Measurements from ENCODE around the gene NR2E1. TPM values are rescaled to one million over a fixed set of nuclear protein-coding genes. Genes with fewer than 3 reads are reported as not detected.
A peak's percentile ranks its signal among the peaks of the same experiment; 100 is the strongest.

Gene NR2E1
- total RNA-seq, 1 donor from 2014 or later: 1.0 TPM

DNA sequence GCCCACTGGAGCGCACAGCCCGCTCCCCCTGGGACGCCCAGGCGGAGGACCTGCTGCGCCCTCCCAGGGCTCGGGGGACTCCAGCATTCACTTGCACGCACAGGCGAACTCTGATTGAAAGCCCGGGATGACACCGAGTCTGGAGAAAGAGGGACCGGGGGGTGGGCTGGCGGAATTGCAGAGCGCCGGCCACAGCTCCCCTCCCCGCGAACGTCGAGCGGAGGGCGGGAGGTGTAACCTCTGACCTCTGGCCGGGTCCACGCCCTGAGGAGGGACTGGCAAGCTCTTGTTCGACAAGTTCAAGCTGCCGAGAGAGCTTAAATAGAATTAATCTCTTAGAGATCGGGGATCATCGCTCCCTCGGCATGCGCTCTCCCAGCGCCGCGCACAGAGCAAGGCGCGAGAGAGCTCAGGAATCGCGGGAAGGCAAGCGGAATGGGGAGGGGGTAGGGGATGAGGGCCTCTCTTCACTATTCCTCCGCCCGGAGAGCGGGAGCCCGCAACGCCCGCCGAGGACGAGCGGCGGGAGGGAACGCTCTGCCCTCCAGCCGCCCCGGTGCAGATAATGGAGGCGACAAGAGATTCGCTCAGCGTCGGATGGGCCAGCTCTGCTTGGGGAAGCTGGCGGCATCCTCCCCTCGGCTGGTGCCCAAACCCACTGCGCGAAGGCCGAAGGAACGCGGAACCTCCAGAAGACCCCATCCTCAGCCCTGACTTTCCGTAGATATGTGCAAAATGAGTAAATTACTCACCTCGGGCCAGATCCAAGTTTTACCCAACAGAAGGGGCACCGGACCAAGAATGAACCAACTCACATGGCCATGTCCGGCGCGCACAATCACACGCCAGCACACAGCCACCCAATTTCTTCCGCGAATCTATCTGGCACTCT lies 761 bp upstream of the NR2E1 start:
- Histone ChIP-seq H3K27ac (no peak overlapping the region), H4K20me1 (ENCODE audit: low read depth) (peaks cover 84% of the 10 kb centered on the region), H2AFZ (replicated peaks) (peak overlapping the region; percentile 1), H3K79me2 (ENCODE audit: low read depth) (no peaks in the 10 kb centered on the region), H3K4me3 (peak overlapping the region; percentile 42), H3K4me1 (peaks cover 89% of the 10 kb centered on the region), H3F3A (ENCODE audit: low read depth) (peaks cover 58% of the 10 kb centered on the region), H3K27me3 (peaks cover 100% of the 10 kb centered on the region), H3K9ac (no peak overlapping the region), H3K4me2 (peak overlapping the region; percentile 83), H3K36me3 (no peaks in the 10 kb centered on the region), H3K9me3 (ENCODE audit: low read depth) (no peaks in the 10 kb centered on the region)
- peaks cover 94% of the 10 kb centered on the region for H3K27me3 Mint-ChIP-seq (ENCODE audit: insufficient read depth, low read depth)
- H3K4me1 Mint-ChIP-seq: peaks cover 46% of the 10 kb centered on the region
- peaks cover 2% of the 10 kb centered on the region for H3K9me3 Mint-ChIP-seq
- H3K27ac Mint-ChIP-seq: no peak overlapping the region
- TF ChIP-seq EZH2 (IDR thresholded peaks at IDR 0.05): peak; percentile 74
- no peak for TF ChIP-seq CTCF (IDR thresholded peaks at IDR 0.05)
- peak; percentile 80 for TF ChIP-seq EZH2phosphoT487 (IDR thresholded peaks at IDR 0.05)
- peak; percentile 75 for DNase-seq (ENCODE audit: low spot score)
- H3K4me3 Mint-ChIP-seq: peak overlapping the region; percentile 73
- H3K36me3 Mint-ChIP-seq: no peaks in the 10 kb centered on the region

DNA sequence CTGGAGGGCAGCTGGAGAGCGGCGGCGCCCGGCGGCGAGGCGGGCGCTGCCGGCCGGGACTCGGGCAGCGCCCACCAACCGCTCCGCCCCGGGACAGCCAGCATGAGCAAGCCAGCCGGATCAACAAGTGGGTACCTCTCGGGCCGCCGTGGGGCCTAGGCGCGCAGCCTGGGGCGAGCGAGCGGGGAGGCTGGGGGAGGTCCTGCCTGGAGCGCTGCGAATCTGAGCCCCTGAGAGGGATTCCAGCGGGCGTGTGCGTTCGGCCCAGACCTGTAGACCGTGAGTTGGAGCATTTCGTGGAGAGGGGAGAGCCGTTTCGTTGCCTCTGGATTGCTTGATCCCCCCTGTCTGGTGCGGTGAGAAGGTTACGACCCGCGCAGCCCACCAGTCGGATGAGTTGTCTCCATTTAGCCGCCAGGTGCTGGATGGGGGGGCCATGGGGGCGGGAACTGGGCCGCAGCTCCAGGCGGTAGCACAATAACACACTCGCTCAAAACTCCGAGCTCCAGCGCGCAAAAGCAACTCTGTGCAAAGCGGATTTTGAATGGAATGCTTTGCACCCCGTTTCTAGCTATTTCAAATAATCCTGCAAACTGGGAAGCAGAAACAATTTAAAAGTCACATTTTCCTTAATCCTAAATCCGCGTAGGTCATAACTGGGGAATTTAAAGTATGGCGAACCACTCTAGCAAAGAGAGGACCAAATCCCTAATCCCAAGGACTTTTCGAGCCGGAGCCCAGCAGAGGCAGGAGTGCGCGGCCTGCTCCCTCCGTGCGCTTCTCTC lies 1.0 kb downstream of the NR2E1 start:
- H3F3A ChIP-seq (ENCODE audit: low read depth): peaks cover 63% of the 10 kb centered on the region
- no peaks in the 10 kb centered on the region for H3K9me3 ChIP-seq (ENCODE audit: low read depth)
- H3K4me1 ChIP-seq: peaks cover 86% of the 10 kb centered on the region
- no peaks in the 10 kb centered on the region for H3K36me3 Mint-ChIP-seq
- peaks cover 53% of the 10 kb centered on the region for H3K4me1 Mint-ChIP-seq
- H3K27me3 Mint-ChIP-seq (ENCODE audit: insufficient read depth, low read depth): peaks cover 95% of the 10 kb centered on the region
- no peak overlapping the region for H3K9ac ChIP-seq
- no peak overlapping the region for H3K27ac Mint-ChIP-seq
- peaks cover 100% of the 10 kb centered on the region for H3K27me3 ChIP-seq
- H3K27ac ChIP-seq: no peak overlapping the region
- peaks cover 98% of the 10 kb centered on the region for H4K20me1 ChIP-seq (ENCODE audit: low read depth)
- peaks cover 2% of the 10 kb centered on the region for H3K9me3 Mint-ChIP-seq
- H3K79me2 ChIP-seq (ENCODE audit: low read depth): no peaks in the 10 kb centered on the region
- peak overlapping the region; percentile 42 for H3K4me3 ChIP-seq
- H3K36me3 ChIP-seq: no peaks in the 10 kb centered on the region
- H3K4me3 Mint-ChIP-seq: peak overlapping the region; percentile 80
- H2AFZ ChIP-seq (replicated peaks): peak overlapping the region; percentile 40
- peak; percentile 45 for TF ChIP-seq EZH2 (IDR thresholded peaks at IDR 0.05)
- peak; percentile 14 for TF ChIP-seq EZH2phosphoT487 (IDR thresholded peaks at IDR 0.05)
- no peak for TF ChIP-seq CTCF (IDR thresholded peaks at IDR 0.05)
- peak; percentile 62 for DNase-seq (ENCODE audit: low spot score)
- H3K4me2 ChIP-seq: peak overlapping the region; percentile 83

DNA sequence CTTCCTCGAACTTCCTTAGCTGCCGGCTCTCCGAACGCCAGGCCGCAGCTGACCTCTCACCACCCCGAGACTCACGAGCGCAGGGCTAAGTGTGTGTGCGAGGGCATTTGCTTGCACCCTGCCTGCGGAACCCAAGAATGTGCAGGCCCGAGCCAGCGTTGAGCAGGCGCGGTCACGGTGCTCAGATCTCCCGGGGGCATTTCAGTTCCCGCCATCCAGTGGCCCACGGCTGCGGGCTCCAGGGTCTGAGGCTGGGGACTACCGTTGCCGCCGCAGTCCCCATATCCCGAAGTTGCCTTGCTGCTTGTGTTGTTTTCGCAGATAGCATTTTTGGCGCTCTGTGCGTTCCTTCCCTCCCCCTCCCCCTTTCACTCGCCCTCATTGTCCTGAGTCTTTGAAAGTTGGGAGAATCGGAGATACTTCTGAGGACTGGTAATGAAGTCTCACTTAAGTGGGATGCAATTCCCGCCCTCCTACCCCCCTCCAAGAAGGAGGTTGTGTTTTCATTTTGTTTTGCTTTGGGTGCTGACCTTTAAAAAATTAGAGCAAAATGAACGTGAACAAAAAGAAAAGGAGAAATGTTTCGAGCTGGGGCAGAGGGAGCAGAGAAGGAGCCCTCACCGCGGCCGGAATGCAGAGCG lies 1.7 kb downstream of the NR2E1 start:
- no peaks in the 10 kb centered on the region for H3K79me2 ChIP-seq (ENCODE audit: low read depth)
- Mint-ChIP-seq H3K4me3 (peak overlapping the region; percentile 80), H3K27me3 (ENCODE audit: insufficient read depth, low read depth) (peaks cover 96% of the 10 kb centered on the region), H3K27ac (no peak overlapping the region), H3K9me3 (no peaks in the 10 kb centered on the region), H3K4me1 (peaks cover 53% of the 10 kb centered on the region), H3K36me3 (no peaks in the 10 kb centered on the region)
- peak; percentile 77 for DNase-seq (ENCODE audit: low spot score)
- no peak for TF ChIP-seq EZH2 (IDR thresholded peaks at IDR 0.05)
- no peak for TF ChIP-seq EZH2phosphoT487 (IDR thresholded peaks at IDR 0.05)
- TF ChIP-seq CTCF (IDR thresholded peaks at IDR 0.05): no peak
- peak overlapping the region; percentile 40 for H2AFZ ChIP-seq (replicated peaks)
- H4K20me1 ChIP-seq (ENCODE audit: low read depth): peaks cover 98% of the 10 kb centered on the region
- H3K4me1 ChIP-seq: peaks cover 79% of the 10 kb centered on the region
- H3K4me3 ChIP-seq: peak overlapping the region; percentile 42
- no peaks in the 10 kb centered on the region for H3K9me3 ChIP-seq (ENCODE audit: low read depth)
- no peak overlapping the region for H3K9ac ChIP-seq
- no peaks in the 10 kb centered on the region for H3K36me3 ChIP-seq
- peak overlapping the region; percentile 83 for H3K4me2 ChIP-seq
- H3K27me3 ChIP-seq: peaks cover 100% of the 10 kb centered on the region
- H3K27ac ChIP-seq: no peak overlapping the region
- H3F3A ChIP-seq (ENCODE audit: low read depth): peaks cover 65% of the 10 kb centered on the region
